Right atrium auricular region (tissue), 2 donors: ENCODE measurements around the gene GLB1L3. TPM values are rescaled to one million over a fixed set of nuclear protein-coding genes. Genes with fewer than 3 reads are reported as not detected.
"Not testable (repeated sequence)": the region's sequence is repeated elsewhere in the genome, so short reads cannot be mapped to it uniquely, and the experiment has no call there.

Experiments
- DNase-seq: peaks from one replicate; pipeline ENCODE4 v3.0.0-alpha.2; 2019; ENCODE audit warnings: low spot score
- H3K27ac ChIP-seq, 2 donors: fragments of 200-600 bp; sonication (generic); 1 replicate in 1 of 2; 2 replicates in 1 of 2; pipeline ENCODE4 v1.5.1; 2016 to 2019
- H3K27me3 ChIP-seq, 2 donors: fragments of 200-600 bp; sonication (generic); one replicate each; pipeline versions ENCODE4 v1.5.1 to v1.6.0; 2017 to 2019
- H3K36me3 ChIP-seq: fragments of 200-600 bp; sonication (generic); one replicate; pipeline ENCODE4 v1.5.1; 2016
- H3K4me1 ChIP-seq, 2 donors: fragments of 200-600 bp; sonication (generic); one replicate each; pipeline versions ENCODE4 v1.5.1 to v1.6.0; 2017 to 2019
- H3K4me3 ChIP-seq, 2 donors: fragments of 200-600 bp; sonication (generic); 1 replicate in 1 of 2; 2 replicates in 1 of 2; pipeline ENCODE4 v1.5.1; 2017 to 2019; ENCODE audit warnings: mild to moderate bottlenecking in 1 of 2, moderate library complexity in 1 of 2
- H3K9me3 ChIP-seq, 2 donors: fragments of 200-600 bp; sonication (generic); one replicate each; pipeline ENCODE4 v1.5.1; 2019
- CTCF ChIP-seq, 2 donors: fragments of 200-600 bp; sonication (generic); IDR thresholded peaks; one replicate each; pipeline ENCODE4 v1.5.1; 2019; ENCODE audit warnings: antibody characterized with exemption in 2 of 2
- total RNA-seq, 2 donors: library from RNA; depleted of rRNA; stranded (reverse); fragments of >200 nt; gene quantifications; one replicate each; pipeline ENCODE4 v1.1.0, GENCODE V29; 2016

The GLB1L3 gene
- total RNA-seq, 2 donors from 2014 or later, result not detected

- TF ChIP-seq CTCF (IDR thresholded peaks at IDR 0.05), result no peak
- Histone ChIP-seq H3K36me3 (peaks cover 36% of the 10 kb centered on the region), H3K9me3 (no peaks in the 10 kb centered on the region), H3K4me3 (peak overlapping the region; percentile 70 to 95), H3K4me1 (peaks cover 0 to 22% of the 10 kb centered on the region in 2 donors), H3K27ac (peak overlapping the region; percentile 57 to 80), H3K27me3 (no peaks in the 10 kb centered on the region)
- no peak for DNase-seq
These were observed 23.6 kb upstream of the GLB1L3 start for GRCh38 chr11:134252346-134253187.

DNA sequence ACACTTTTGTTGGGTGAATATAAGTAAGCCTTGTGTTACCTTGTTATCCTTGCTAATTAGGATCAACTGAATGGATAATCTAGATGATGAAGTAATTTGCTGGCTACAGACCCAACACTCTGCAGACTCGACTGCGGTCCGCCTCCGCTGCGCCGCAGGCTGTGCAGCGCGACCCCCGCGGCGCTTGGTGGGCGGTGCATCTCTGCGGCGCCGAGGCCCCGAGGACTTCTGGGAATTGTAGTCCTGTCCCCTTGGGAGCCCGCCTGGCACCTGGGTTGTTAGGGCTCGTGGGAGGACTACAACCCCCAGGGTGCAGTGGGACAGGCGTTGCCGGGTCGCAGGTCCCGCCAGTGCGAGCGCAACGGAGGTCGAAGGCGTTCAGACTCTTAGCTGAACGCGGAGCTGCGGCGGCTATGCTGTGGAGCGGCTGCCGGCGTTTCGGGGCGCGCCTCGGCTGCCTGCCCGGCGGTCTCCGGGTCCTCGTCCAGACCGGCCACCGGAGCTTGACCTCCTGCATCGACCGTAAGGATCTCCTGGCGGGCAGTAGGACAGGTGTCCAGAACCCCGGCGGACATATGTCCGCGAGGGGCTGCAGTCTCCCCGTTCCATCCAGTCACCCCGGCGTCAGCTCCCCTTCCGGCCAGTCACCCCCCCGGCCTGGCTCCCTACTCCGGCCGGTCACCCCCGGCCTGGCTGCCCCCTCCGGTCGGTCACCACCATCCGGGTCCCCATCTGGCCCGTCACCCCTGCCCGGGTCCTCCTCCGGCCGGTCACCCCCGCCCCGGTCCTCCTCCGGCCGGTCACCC, 22.8 kb upstream of the GLB1L3 start, which contains the start of the genes ACAD8 and THYN1:
Gene ACAD8, plus strand, starts transcription at position 381 of the 806 bp plus-strand sequence. Its CDS starts 33 bp downstream, at position 414.
Gene THYN1, minus strand, starts transcription at position 165 of the 806 bp plus-strand sequence. CDS start 470 bp downstream, outside the sequence.
- peak within 1 kb of the TSS; percentile 57 to 80 for H3K27ac ChIP-seq
- H3K36me3 ChIP-seq, result peaks cover 33% of the 10 kb centered on the region
- H3K4me1 ChIP-seq, result peaks cover 0 to 22% of the 10 kb centered on the region in 2 donors
- peak within 1 kb of the TSS; percentile 70 to 95 for H3K4me3 ChIP-seq
- peak; percentile 96 for DNase-seq
- no peaks in the 10 kb centered on the region for H3K9me3 ChIP-seq
- peak; percentile 18 to 49 for TF ChIP-seq CTCF (IDR thresholded peaks at IDR 0.05)
- no peaks in the 10 kb centered on the region for H3K27me3 ChIP-seq

DNA sequence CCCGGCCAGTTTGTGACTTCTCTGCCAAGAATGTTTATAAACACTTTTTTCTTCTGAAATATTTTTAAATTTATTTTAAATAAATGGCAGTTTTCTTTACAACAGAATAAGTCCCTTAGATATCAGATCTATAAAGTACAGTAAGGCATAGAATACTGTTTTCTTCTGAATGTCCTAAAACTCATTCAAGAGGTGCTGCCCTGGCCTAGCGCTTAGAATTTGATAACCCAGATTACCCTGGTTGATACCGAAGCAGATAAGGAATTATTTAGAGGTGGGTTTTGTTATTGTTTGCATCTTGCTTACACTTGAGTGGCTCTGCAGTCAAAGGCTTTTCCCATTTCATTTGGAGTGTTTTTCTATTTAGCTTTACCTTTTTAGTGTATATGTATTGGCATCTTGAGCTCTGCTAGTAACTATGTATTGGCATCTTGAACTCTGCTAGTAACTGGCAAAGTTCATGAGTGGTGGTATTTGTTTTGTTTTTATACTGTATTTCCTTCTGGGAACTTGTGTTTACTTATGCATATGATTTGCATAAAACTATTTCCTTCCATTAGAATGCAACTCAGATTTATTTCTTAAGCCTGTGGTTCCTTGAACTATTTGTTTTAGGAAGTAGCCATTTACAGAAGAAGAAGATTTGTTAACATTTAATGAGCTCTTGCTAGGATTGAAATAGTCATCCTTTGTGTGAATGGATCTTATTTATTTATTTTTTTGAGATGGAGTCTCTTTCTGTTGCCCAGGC, 21.6 kb upstream of the GLB1L3 start:
- Histone ChIP-seq H3K27ac (no peak overlapping the region), H3K9me3 (no peaks in the 10 kb centered on the region), H3K4me3 (peak overlapping the region; percentile 70 to 95), H3K4me1 (peaks cover 0 to 22% of the 10 kb centered on the region in 2 donors), H3K27me3 (no peaks in the 10 kb centered on the region), H3K36me3 (peaks cover 33% of the 10 kb centered on the region)
- no peak for DNase-seq
- no peak for TF ChIP-seq CTCF (IDR thresholded peaks at IDR 0.05)

- peaks cover 33% of the 10 kb centered on the region for H3K36me3 ChIP-seq
- peaks cover 0 to 22% of the 10 kb centered on the region in 2 donors for H3K4me1 ChIP-seq
- H3K27ac ChIP-seq, H3K4me3 ChIP-seq, H3K27me3 ChIP-seq, H3K9me3 ChIP-seq, DNase-seq: not testable (repeated sequence)
These were observed 21.0 kb upstream of the GLB1L3 start for GRCh38 chr11:134255184-134255561.

DNA sequence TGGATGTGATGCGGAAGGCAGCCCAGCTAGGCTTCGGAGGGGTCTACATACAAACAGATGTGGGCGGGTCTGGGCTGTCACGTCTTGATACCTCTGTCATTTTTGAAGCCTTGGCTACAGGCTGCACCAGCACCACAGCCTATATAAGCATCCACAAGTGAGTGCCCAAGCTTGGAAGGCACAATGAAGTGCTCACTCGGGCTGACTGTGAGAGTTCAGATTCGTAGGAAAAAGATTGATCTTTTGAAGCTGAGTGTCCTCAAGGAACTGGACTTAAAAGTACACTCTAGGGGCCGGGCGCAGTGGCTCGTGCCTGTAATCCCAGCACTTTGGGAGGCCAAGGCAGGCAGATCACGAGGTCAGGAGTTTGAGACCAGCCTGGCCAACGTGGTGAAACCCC, 19.1 kb upstream of the GLB1L3 start:
- peaks cover 39% of the 10 kb centered on the region for H3K36me3 ChIP-seq
- H3K27me3 ChIP-seq, result no peaks in the 10 kb centered on the region
- TF ChIP-seq CTCF (IDR thresholded peaks at IDR 0.05), result no peak
- peaks cover 0 to 17% of the 10 kb centered on the region in 2 donors for H3K4me1 ChIP-seq
- DNase-seq, result no peak
- no peaks in the 10 kb centered on the region for H3K9me3 ChIP-seq
- H3K27ac ChIP-seq, result no peak overlapping the region
- no peak overlapping the region for H3K4me3 ChIP-seq
